ENCODE data around the gene ANXA5. TPM values are rescaled to one million over a fixed set of nuclear protein-coding genes. Genes with fewer than 3 reads are reported as not detected.
"Not testable (repeated sequence)": the region's sequence is repeated elsewhere in the genome, so short reads cannot be mapped to it uniquely, and the experiment has no call there.

Gene ANXA5
- total RNA-seq, 1 experiment from 2014 or later: 231 TPM

GRCh38 chr4:121662225-121662624, 34.6 kb downstream of the ANXA5 start:
- no peak overlapping the region for H3K9ac ChIP-seq (ENCODE audit: extremely low read depth, insufficient read length, low read length)
- no peak overlapping the region for H4K5ac ChIP-seq (ENCODE audit: insufficient read length, low read depth, low read length)
- H2BK15ac ChIP-seq (ENCODE audit: low read depth, low read length): no peak overlapping the region
- H2AK5ac ChIP-seq (ENCODE audit: insufficient read length, low read length): no peak overlapping the region
- H3K9me3 ChIP-seq (ENCODE audit: control insufficient read depth, low read depth, low read length): no peaks in the 10 kb centered on the region
- H3K56ac ChIP-seq (ENCODE audit: insufficient read length, low read depth, low read length): no peak overlapping the region
- H3K4me2 ChIP-seq (ENCODE audit: insufficient read depth, insufficient read length, low read length): no peak overlapping the region
- H4K20me1 ChIP-seq (ENCODE audit: control insufficient read depth, insufficient read depth, insufficient read length): no peaks in the 10 kb centered on the region
- H3K36me3 Mint-ChIP-seq (ENCODE audit: insufficient read depth in 1 of 3, low read depth in 3 of 3): peaks cover 0 to 10% (median 8%) of the 10 kb centered on the region in 3 experiments; a peak in 3 of 7 replicates
- no peaks in the 10 kb centered on the region for H3K23me2 ChIP-seq (ENCODE audit: insufficient read length, low read depth, low read length, poor library complexity, severe bottlenecking)
- no peak overlapping the region for H3K18ac ChIP-seq (ENCODE audit: insufficient read length, low read depth, low read length)
- H3K14ac ChIP-seq (ENCODE audit: insufficient read depth, low read length): no peak overlapping the region
- no peak overlapping the region for H3K4me3 Mint-ChIP-seq
- no CpG with 5 or more reads among the region's 5 CpGs for WGBS (ENCODE audit: extremely low coverage, insufficient read length, low lambda C conversion rate)
- no peak overlapping the region for H4K8ac ChIP-seq (replicated peaks; ENCODE audit: insufficient read length, low read depth, low read length)
- no peak overlapping the region for H2BK20ac ChIP-seq (ENCODE audit: low read depth, low read length, poor library complexity, severe bottlenecking)
- H3K27ac ChIP-seq (ENCODE audit: insufficient read length, low read depth, low read length): no peak overlapping the region
- H2AFZ ChIP-seq (ENCODE audit: low read length): no peak overlapping the region
- no peak for TF ChIP-seq CTCF (conservative IDR thresholded peaks at IDR 0.05)
- H3K4me1 Mint-ChIP-seq: no peaks in the 10 kb centered on the region
- H3K23ac ChIP-seq (ENCODE audit: insufficient read length, low read depth, low read length): no peak overlapping the region
- no peak for DNase-seq
- no peaks in the 10 kb centered on the region for H3K27me3 Mint-ChIP-seq (ENCODE audit: low read depth)
- no peak overlapping the region for H2BK12ac ChIP-seq (ENCODE audit: insufficient read length, low read depth, low read length)
- H3K79me1 ChIP-seq (ENCODE audit: insufficient read depth, low read depth, low read length, poor library complexity, severe bottlenecking): no peaks in the 10 kb centered on the region
- H3T11ph ChIP-seq (ENCODE audit: low read length): no peak overlapping the region
- H2BK120ac ChIP-seq (ENCODE audit: low read depth, low read length, poor library complexity, severe bottlenecking): no peak overlapping the region
- H2BK5ac ChIP-seq (ENCODE audit: insufficient read length, low read length): no peak overlapping the region
- H4K91ac ChIP-seq (ENCODE audit: insufficient read length, low read depth, low read length): no peak overlapping the region
- H3K4ac ChIP-seq (ENCODE audit: low read depth, low read length): no peak overlapping the region
- H3K4me1 ChIP-seq (ENCODE audit: insufficient read depth, low read length): no peaks in the 10 kb centered on the region
- no peaks in the 10 kb centered on the region for H3K27me3 ChIP-seq (ENCODE audit: insufficient read depth, low read length)
- H3K79me2 ChIP-seq (ENCODE audit: insufficient read depth, low read length): no peaks in the 10 kb centered on the region
- H3K27ac Mint-ChIP-seq: no peak overlapping the region
- no peaks in the 10 kb centered on the region; a peak in 1 of 5 replicates for H3K9me3 Mint-ChIP-seq

GRCh38 chr4:121660175-121660933, 36.4 kb downstream of the ANXA5 start:
- H2BK120ac ChIP-seq (ENCODE audit: low read depth, low read length, poor library complexity, severe bottlenecking); H2BK12ac ChIP-seq (ENCODE audit: insufficient read length, low read depth, low read length); H3T11ph ChIP-seq (ENCODE audit: low read length); H3K18ac ChIP-seq (ENCODE audit: insufficient read length, low read depth, low read length); H3K27ac Mint-ChIP-seq; H2BK5ac ChIP-seq (ENCODE audit: insufficient read length, low read length); H4K8ac ChIP-seq (replicated peaks; ENCODE audit: insufficient read length, low read depth, low read length); H3K9me3 ChIP-seq (ENCODE audit: control insufficient read depth, low read depth, low read length); H3K9ac ChIP-seq (ENCODE audit: extremely low read depth, insufficient read length, low read length); H3K27me3 ChIP-seq (ENCODE audit: insufficient read depth, low read length); H3K4me1 Mint-ChIP-seq; H2BK20ac ChIP-seq (ENCODE audit: low read depth, low read length, poor library complexity, severe bottlenecking); H2AFZ ChIP-seq (ENCODE audit: low read length); H3K27ac ChIP-seq (ENCODE audit: insufficient read length, low read depth, low read length); H3K56ac ChIP-seq (ENCODE audit: insufficient read length, low read depth, low read length); H3K4me1 ChIP-seq (ENCODE audit: insufficient read depth, low read length); H3K4me2 ChIP-seq (ENCODE audit: insufficient read depth, insufficient read length, low read length); H3K79me2 ChIP-seq (ENCODE audit: insufficient read depth, low read length); H3K23me2 ChIP-seq (ENCODE audit: insufficient read length, low read depth, low read length, poor library complexity, severe bottlenecking); H2AK5ac ChIP-seq (ENCODE audit: insufficient read length, low read length); H4K91ac ChIP-seq (ENCODE audit: insufficient read length, low read depth, low read length); H3K4ac ChIP-seq (ENCODE audit: low read depth, low read length); H3K27me3 Mint-ChIP-seq (ENCODE audit: low read depth); H3K14ac ChIP-seq (ENCODE audit: insufficient read depth, low read length); H4K5ac ChIP-seq (ENCODE audit: insufficient read length, low read depth, low read length); H3K79me1 ChIP-seq (ENCODE audit: insufficient read depth, low read depth, low read length, poor library complexity, severe bottlenecking); DNase-seq; H3K23ac ChIP-seq (ENCODE audit: insufficient read length, low read depth, low read length); H4K20me1 ChIP-seq (ENCODE audit: control insufficient read depth, insufficient read depth, insufficient read length); H3K4me3 Mint-ChIP-seq; H2BK15ac ChIP-seq (ENCODE audit: low read depth, low read length); H3K9me3 Mint-ChIP-seq; H3K36me3 Mint-ChIP-seq (ENCODE audit: insufficient read depth in 1 of 3, low read depth in 3 of 3): not testable (repeated sequence)
- WGBS (ENCODE audit: extremely low coverage, insufficient read length, low lambda C conversion rate): no CpG with 5 or more reads among the region's 10 CpGs
